ENCODE measurements around the gene SNRNP35.

Gene SNRNP35

GRCh38 chr12:123497065-123497464 lies 39.1 kb downstream of the SNRNP35 start:
- TF ChIP-seq CTCF (IDR thresholded peaks at IDR 0.05) (no peak), ZFX (IDR thresholded peaks at IDR 0.05; ENCODE audit: borderline replicate concordance) (no peak)
- no peak overlapping the region for H3K27ac ChIP-seq

- TF ChIP-seq ZFX (IDR thresholded peaks at IDR 0.05; ENCODE audit: borderline replicate concordance), result no peak
- TF ChIP-seq CTCF (IDR thresholded peaks at IDR 0.05), result no peak
- no peak overlapping the region for H3K27ac ChIP-seq
These were observed 40.3 kb downstream of the SNRNP35 start for GRCh38 chr12:123498126-123498825.

DNA sequence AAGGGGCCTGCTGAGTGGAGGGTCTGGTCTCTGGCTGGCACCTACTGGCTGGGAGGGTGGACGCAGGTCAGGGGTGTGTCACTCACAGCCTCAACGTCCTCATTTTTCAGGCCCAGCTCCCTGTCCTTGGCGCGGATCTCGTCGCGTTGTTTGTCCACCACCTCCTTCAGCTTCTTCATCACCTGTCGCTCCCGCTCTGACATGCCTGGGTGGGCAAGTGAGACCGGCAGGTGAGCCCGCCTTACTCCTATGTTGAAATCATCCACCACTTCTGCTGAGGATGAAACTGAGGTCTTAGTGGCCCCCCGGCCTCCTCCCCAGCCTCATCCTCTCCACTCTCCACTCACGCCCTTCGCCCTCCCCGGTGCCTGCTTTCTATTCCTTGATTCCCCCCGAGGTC lies 41.4 kb downstream of the SNRNP35 start:
- no peak overlapping the region for H3K27ac ChIP-seq
- TF ChIP-seq CTCF (IDR thresholded peaks at IDR 0.05), result no peak
- TF ChIP-seq ZFX (IDR thresholded peaks at IDR 0.05; ENCODE audit: borderline replicate concordance), result no peak

DNA sequence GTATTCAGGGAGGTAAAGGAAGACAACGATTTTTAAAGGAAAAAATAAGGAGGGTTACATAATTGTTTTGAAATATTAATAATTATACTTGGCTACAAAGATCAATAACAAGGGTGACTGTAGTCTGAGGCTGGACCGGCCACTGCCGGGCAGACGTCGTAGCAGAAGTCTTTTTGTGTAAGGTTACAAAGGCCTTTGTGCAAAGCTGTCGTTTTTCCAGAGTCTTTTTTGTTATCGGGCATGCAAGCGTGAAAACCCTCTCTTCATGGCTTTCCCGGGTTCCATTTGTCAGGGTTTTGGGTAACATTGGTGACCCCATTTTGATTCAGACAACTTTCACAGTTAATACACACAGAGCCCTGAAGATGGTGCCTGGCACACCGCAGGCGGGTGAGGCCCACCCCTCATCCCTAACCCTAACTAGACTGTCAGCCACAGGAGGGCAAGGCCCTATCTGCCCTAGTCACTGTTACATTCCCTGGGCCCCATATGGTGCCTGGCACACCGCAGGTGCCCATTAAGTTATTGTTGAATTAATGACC lies 44.3 kb downstream of the SNRNP35 start:
- TF ChIP-seq CTCF (IDR thresholded peaks at IDR 0.05) (no peak), ZFX (IDR thresholded peaks at IDR 0.05; ENCODE audit: borderline replicate concordance) (no peak)
- no peak overlapping the region for H3K27ac ChIP-seq

GRCh38 chr12:123506059-123506842 lies 48.3 kb downstream of the SNRNP35 start:
- H3K27ac ChIP-seq, result no peak overlapping the region
- TF ChIP-seq ZFX (IDR thresholded peaks at IDR 0.05; ENCODE audit: borderline replicate concordance), result no peak
- no peak for TF ChIP-seq CTCF (IDR thresholded peaks at IDR 0.05)

DNA sequence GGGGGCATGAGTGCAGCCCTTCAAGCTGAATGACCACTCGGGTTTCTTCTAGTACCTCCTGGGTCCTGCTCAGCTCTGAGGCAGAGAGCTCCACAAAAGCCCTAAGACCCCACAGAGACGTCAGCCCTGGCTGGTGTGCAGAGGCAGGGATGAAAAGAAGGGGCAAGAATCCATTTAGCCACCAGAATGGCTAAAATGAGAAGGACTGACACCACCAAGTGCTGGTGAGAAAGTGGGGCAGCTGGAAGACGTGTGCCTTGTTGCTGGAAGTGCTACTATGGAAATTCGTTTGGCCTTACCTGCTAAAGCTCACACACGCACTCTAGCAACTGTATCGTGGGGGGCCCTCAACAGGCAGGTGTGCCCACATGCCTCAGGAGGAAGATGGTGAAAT lies 48.9 kb downstream of the SNRNP35 start:
- no peak overlapping the region for H3K27ac ChIP-seq
- no peak for TF ChIP-seq CTCF (IDR thresholded peaks at IDR 0.05)
- TF ChIP-seq ZFX (IDR thresholded peaks at IDR 0.05; ENCODE audit: borderline replicate concordance), result no peak
